Astrocyte of the cerebellum (primary cell): ENCODE results near the gene CDK14.
A peak's percentile ranks its signal among the peaks of the same experiment; 100 is the strongest.

Source experiments
- DNase-seq: peaks from one replicate; pipeline ENCODE4 v3.0.0-alpha.2; 2011; ENCODE audit warnings: low read depth
- H3K4me3 ChIP-seq: 2 replicates; pipeline ENCODE4 v1.5.1; 2011; ENCODE audit warnings: mild to moderate bottlenecking, low read depth, low read length, moderate library complexity
- CTCF ChIP-seq: IDR thresholded peaks from 2 replicates; pipeline ENCODE4 v1.5.1; 2012; ENCODE audit warnings: low read length, low read depth, moderate library complexity, mild to moderate bottlenecking; ENCODE audit errors: missing control alignments
- in situ Hi-C: cut with HindIII; loops from 2 replicates; pipeline ENCODE4 v1.10.0; 2017; ENCODE audit warnings: low sequenced_read_pairs

CDK14 gene

GRCh38 chr7:90817846-90818245, 221.7 kb downstream of the CDK14 start:
- H3K4me3 ChIP-seq: no peak overlapping the region
- in situ Hi-C loops: no loop called here
- TF ChIP-seq CTCF: no peak
- no peak for DNase-seq

- no peak for TF ChIP-seq CTCF
- DNase-seq: no peak
- no peak overlapping the region for H3K4me3 ChIP-seq
- in situ Hi-C loops: no loop called here
These were observed 222.2 kb downstream of the CDK14 start for GRCh38 chr7:90818341-90818740.

DNA sequence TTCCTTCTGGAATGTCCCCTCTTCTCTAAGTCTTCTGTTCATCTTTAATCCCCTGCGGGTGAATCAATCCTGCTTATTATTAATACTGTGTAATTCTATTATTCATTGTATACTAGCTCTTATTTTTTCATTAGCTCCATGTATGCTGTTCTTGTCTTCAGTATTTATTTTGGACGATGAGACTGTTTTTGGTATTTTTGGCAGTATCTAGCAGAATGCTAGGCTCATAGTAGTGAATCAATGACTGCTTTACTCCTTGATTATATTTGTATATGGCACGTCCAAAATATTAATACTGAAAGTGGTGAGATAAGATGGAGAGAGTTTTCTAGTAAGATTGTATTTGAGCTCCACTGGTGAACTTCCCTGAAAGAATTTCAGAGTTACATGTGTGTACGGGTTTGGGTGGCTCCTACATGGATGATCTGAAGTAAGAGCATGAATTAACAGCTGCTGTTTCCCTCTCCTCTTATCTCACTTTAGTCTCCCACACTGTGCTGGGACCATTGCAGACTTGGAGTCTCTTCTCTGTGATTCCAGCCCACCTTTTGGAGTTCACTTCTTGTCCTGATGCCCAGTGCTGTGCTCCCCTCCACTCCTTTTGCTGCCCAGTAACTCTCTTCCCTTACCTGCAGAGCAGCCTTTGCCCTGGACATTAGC, 226.0 kb downstream of the CDK14 start:
- in situ Hi-C loops: no loop called here
- H3K4me3 ChIP-seq: no peak overlapping the region
- no peak for TF ChIP-seq CTCF
- no peak for DNase-seq

DNA sequence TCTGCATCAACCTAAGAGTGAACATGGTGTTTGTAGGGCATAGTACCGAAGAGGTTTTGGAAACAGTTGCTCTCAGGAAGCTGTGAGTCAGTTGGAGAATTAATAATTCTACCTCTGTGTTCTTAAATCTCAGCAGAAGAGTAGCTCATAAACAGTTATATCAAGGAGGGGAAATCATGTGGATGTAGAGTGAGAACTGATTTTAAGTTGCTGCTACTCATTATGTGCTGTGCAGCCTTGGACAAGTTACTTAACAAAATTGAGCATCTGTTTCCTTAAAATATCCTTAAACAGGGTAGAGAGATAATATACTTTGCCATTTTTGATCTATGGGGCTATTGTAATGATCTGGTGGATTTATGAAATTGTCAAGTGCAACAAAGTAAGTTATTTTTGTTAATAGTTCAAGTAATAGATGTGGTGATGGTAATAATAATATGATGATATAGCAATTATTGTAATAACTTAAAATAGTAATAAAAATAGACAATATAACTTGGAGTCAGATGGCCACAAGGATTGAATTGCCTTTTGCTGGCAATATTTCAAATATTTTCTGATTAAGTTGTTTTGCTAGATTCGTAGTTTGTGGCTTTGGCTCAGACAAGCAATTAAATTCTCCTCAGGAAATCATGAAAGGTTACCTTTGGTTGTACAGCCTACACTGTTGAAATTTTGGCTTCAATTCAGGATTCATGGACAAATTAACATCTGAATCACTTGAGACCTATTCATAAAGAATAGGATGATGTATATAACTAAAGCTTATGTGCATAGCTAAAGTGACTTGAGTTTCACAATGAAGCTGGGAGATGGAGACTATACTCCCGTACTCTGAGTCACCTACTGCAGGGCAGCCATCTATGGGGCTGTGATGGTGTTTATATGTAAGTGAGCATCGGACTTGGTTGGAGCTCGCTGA, 228.5 kb downstream of the CDK14 start:
- no peak for TF ChIP-seq CTCF
- in situ Hi-C loops: no loop called here
- DNase-seq: peak; percentile 89
- no peak overlapping the region for H3K4me3 ChIP-seq

GRCh38 chr7:90825779-90826178, 229.7 kb downstream of the CDK14 start:
- no peak overlapping the region for H3K4me3 ChIP-seq
- in situ Hi-C loops: no loop called here
- TF ChIP-seq CTCF: no peak
- DNase-seq: no peak

DNA sequence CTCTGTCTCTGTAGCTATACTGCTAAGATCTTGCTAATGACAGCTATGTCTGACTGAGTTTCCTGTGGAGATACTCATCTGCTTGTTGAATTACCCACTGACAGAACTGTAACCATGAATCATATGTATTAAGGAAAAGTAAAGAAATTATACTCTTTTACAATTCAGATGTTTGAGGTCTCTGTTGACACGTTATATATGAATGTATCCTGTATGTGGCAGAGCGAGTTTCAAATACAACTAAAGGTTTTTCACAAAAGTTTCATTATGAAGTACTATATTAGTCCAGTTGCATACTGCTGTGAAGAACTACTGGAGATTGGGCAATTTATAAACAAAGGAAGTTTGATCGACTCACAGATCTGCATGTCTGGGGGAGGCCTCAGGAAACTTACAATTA, 232.5 kb downstream of the CDK14 start:
- TF ChIP-seq CTCF: no peak
- DNase-seq: no peak
- no peak overlapping the region for H3K4me3 ChIP-seq
- in situ Hi-C loops: no loop called here
